Left ventricle myocardium inferior (tissue), 1 donor: ENCODE measurements around the gene CLSTN2. TPM values are rescaled to one million over a fixed set of nuclear protein-coding genes. Genes with fewer than 3 reads are reported as not detected.

Source experiments
- DNase-seq: peaks from one replicate; pipeline ENCODE4 v3.0.0-alpha.2; 2020
- H3K27ac ChIP-seq: fragments of 200-600 bp; replicated peaks from 2 replicates; pipeline ENCODE4 v1.8.0; 2021
- H3K27me3 ChIP-seq: fragments of 200-600 bp; 2 replicates; pipeline ENCODE4 v1.8.0; 2021; ENCODE audit warnings: low read depth
- H3K36me3 ChIP-seq: fragments of 200-600 bp; 2 replicates; pipeline ENCODE4 v1.8.0; 2021
- H3K4me1 ChIP-seq: fragments of 200-600 bp; 2 replicates; pipeline ENCODE4 v1.8.0; 2021
- H3K4me3 ChIP-seq: fragments of 200-600 bp; 2 replicates; pipeline ENCODE4 v1.8.0; 2021; ENCODE audit warnings: mild to moderate bottlenecking, moderate library complexity
- H3K9me3 ChIP-seq: fragments of 200-600 bp; replicated peaks from 2 replicates; pipeline ENCODE4 v1.8.0; 2021
- intact Hi-C: fragments of 100-400 bp; cut with micrococcal nuclease; formaldehyde crosslinking; loops from one replicate; pipeline ENCODE4 v1.11.0; 2022
- total RNA-seq: library from RNA; stranded (reverse); fragmentation: NEBNext Ultra II Directional; extraction: Animal tissue kit (Norgen Biotek cat#: 25700); gene quantifications from one replicate; pipeline ENCODE4 v1.2.1, GENCODE V29; 2021
- TF ChIP-seq, protein P1 (sequence below): fragments of 200-600 bp; IDR thresholded peaks from 2 replicates; pipeline ENCODE4 v1.8.0; 2021; ENCODE audit warnings: antibody characterized with exemption, mild to moderate bottlenecking, borderline replicate concordance
- donor health status: DM: no; HTN: yes; CAD: no; lungs with severe emphysema.

CLSTN2 gene
- total RNA-seq, 1 donor from 2014 or later, result 7.0 TPM

DNA sequence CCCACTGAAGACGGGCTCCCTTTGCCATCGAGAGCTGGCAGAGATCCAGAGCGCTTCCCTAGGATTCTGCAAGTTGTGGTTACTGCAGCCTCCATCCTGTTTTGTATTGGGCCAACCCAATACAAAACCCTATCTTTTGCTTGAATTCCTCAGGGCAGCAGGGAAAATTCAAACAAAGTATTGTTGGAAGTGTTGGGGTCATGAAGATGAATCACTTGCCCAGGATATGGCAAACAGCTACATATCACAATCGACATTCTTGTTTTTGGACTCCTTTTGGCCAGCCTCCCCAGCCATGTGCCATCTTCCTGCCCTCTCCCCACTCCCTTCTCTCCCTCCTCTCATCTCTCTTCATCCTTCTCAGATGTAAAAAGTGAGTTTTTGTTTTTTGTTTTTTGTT lies 642.9 kb downstream of the CLSTN2 start:
- intact Hi-C loops, result no loop called here
- Histone ChIP-seq H3K27ac (no peak overlapping the region), H3K4me1 (peaks cover 5% of the 10 kb centered on the region), H3K9me3 (no peaks in the 10 kb centered on the region), H3K36me3 (no peaks in the 10 kb centered on the region), H3K27me3 (no peaks in the 10 kb centered on the region), H3K4me3 (no peak overlapping the region)
- DNase-seq, result no peak
- TF ChIP-seq, protein P1, sequence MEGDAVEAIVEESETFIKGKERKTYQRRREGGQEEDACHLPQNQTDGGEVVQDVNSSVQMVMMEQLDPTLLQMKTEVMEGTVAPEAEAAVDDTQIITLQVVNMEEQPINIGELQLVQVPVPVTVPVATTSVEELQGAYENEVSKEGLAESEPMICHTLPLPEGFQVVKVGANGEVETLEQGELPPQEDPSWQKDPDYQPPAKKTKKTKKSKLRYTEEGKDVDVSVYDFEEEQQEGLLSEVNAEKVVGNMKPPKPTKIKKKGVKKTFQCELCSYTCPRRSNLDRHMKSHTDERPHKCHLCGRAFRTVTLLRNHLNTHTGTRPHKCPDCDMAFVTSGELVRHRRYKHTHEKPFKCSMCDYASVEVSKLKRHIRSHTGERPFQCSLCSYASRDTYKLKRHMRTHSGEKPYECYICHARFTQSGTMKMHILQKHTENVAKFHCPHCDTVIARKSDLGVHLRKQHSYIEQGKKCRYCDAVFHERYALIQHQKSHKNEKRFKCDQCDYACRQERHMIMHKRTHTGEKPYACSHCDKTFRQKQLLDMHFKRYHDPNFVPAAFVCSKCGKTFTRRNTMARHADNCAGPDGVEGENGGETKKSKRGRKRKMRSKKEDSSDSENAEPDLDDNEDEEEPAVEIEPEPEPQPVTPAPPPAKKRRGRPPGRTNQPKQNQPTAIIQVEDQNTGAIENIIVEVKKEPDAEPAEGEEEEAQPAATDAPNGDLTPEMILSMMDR, result no peak

DNA sequence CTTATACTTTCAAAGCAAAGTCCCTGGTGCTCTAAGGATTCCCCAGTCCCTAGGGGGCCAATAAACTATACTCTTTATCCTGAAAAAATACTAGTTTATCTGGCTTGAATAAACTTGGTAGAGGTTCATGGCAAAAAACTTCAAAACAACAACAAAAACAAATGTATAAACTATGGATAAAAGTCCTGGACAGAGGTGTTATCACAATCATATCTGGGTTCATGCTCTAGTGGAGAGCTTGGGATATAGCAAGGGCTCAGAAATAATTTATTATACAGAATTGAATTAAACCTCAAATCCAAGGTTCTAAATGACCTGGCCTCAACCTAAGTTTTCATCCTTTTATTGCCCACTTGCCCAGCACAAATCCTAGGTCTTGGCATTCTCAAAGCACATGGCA lies 644.3 kb downstream of the CLSTN2 start:
- Histone ChIP-seq H3K27me3 (no peaks in the 10 kb centered on the region), H3K36me3 (no peaks in the 10 kb centered on the region), H3K4me1 (no peaks in the 10 kb centered on the region), H3K4me3 (no peak overlapping the region), H3K9me3 (no peaks in the 10 kb centered on the region), H3K27ac (no peak overlapping the region)
- TF ChIP-seq, protein P1, result no peak
- DNase-seq, result no peak
- intact Hi-C loops, result no loop called here

DNA sequence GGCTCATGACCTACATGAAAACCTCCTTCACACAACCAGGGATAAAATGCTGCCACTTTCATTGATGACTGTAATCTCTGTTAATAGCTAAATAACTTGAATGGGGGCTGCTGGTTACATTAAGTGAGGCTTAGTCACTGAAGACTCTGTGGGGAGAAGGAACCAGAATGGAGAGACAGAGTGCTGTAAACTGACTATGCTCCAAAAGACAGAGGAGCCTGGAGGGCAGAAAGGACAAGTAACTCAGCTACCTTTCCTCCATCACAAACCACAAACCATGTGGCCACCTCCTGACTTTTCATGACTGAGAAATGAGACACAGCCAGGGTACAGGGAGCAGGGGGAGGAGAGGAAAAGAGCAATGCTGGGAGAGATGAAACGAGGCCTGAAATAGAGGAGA lies 645.8 kb downstream of the CLSTN2 start:
- Histone ChIP-seq H3K27ac (no peak overlapping the region), H3K9me3 (no peaks in the 10 kb centered on the region), H3K36me3 (no peaks in the 10 kb centered on the region), H3K4me3 (no peak overlapping the region), H3K27me3 (no peaks in the 10 kb centered on the region), H3K4me1 (no peaks in the 10 kb centered on the region)
- no peak for DNase-seq
- TF ChIP-seq, protein P1, result no peak
- intact Hi-C loops, result no loop called here

DNA sequence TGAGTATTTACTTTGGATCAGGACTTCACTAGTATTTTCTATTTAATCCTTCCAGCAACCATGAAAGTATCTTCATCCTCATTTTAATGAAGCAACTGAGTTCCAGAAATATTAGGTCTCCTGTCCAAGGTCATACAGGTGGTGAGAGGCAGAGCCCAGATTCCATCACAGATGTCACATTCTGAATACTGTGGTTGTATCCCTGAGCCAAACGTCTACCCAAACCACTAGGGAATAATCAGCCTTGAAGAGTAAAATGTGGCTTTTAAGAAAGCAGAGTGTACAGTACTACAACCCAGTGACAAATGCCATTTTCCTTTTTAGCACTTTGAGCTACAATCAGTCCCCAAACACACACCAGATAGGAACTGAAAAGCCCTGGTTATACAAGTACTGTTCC lies 649.6 kb downstream of the CLSTN2 start:
- H3K27ac ChIP-seq, result no peak overlapping the region
- no peaks in the 10 kb centered on the region for H3K27me3 ChIP-seq
- TF ChIP-seq, protein P1, result no peak
- H3K4me3 ChIP-seq, result no peak overlapping the region
- no peaks in the 10 kb centered on the region for H3K4me1 ChIP-seq
- DNase-seq, result no peak
- intact Hi-C loops, result no loop called here
- peaks cover 1% of the 10 kb centered on the region for H3K9me3 ChIP-seq
- no peaks in the 10 kb centered on the region for H3K36me3 ChIP-seq

DNA sequence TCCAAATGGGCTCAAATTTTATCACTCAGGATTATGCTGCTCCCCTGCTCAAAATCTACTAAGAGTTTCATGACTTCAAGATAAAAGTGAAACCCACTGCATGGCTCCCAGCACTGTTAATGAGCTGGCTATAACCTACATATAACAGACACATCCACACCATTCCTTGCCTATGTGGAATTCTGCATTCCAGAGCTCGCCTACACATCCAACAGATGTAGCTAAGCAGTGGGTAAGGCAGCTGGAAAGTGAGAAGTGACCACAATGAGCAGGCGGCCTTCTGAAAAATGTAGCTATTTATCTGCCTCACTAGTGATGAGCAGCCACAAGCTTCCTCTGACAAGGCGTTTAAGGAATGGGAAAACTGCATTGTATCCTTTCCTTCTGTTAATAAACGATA lies 650.8 kb downstream of the CLSTN2 start:
- Histone ChIP-seq H3K9me3 (peaks cover 7% of the 10 kb centered on the region), H3K27ac (no peak overlapping the region), H3K27me3 (no peaks in the 10 kb centered on the region), H3K4me3 (no peak overlapping the region), H3K36me3 (no peaks in the 10 kb centered on the region), H3K4me1 (no peaks in the 10 kb centered on the region)
- intact Hi-C loops, result no loop called here
- no peak for DNase-seq
- TF ChIP-seq, protein P1, result no peak

DNA sequence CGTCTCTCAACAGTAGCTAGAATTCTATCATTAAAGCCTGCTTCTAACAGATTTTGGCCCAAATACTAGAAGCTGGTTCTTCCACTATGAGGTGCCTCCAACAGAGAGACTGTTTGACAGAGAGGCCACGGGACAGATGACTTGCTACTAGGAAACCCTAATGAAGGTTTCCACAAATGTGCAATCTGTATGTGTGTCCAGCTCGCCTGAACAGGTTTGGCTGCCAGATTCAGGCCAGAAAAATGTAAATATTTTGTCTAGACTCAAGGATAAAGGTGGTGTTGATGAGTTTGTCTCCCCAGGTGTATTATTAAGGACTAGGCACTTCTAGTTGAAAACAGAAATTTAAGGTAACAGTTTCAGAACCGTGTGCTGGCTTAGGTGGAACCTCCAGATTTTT lies 651.3 kb downstream of the CLSTN2 start:
- Histone ChIP-seq H3K4me1 (no peaks in the 10 kb centered on the region), H3K27me3 (no peaks in the 10 kb centered on the region), H3K36me3 (no peaks in the 10 kb centered on the region), H3K27ac (no peak overlapping the region), H3K4me3 (no peak overlapping the region), H3K9me3 (peaks cover 7% of the 10 kb centered on the region)
- DNase-seq, result no peak
- TF ChIP-seq, protein P1, result no peak
- intact Hi-C loops, result no loop called here
